NCI-H345 treated with DMSO at 0.1 percent for 48 hours (cell line): ENCODE results near the gene OBSCN.
"Not testable (repeated sequence)": the region's sequence is repeated elsewhere in the genome, so short reads cannot be mapped to it uniquely, and the experiment has no call there.

ENCODE experiments used
- DNase-seq: peaks from one replicate; lab custom pipeline; 2025; ENCODE audit not compliant: unreplicated experiment; lab: John Stamatoyannopoulos, UW

OBSCN gene

GRCh38 chr1:228212415-228212965 lies 4.6 kb downstream of the OBSCN start:
- DNase-seq, result no peak

GRCh38 chr1:228212966-228213844 lies 5.4 kb downstream of the OBSCN start:
- peak; percentile 52 for DNase-seq

- no peak for DNase-seq
Observed at GRCh38 chr1:228213917-228214808, 6.3 kb downstream of the OBSCN start.

GRCh38 chr1:228214921-228215662 lies 7.2 kb downstream of the OBSCN start:
- DNase-seq, result no peak

- no peak for DNase-seq
Observed at GRCh38 chr1:228215663-228216116, 7.8 kb downstream of the OBSCN start.

- no peak for DNase-seq
Observed at GRCh38 chr1:228216371-228217320, 8.8 kb downstream of the OBSCN start.

GRCh38 chr1:228217551-228218344 lies 9.9 kb downstream of the OBSCN start:
- no peak for DNase-seq

- DNase-seq, result no peak
Observed at GRCh38 chr1:228218513-228219244, 10.8 kb downstream of the OBSCN start.

GRCh38 chr1:228219245-228219961 lies 11.6 kb downstream of the OBSCN start:
- DNase-seq, result no peak

- no peak for DNase-seq
Observed at GRCh38 chr1:228219962-228220780, 12.3 kb downstream of the OBSCN start.

- DNase-seq, result not testable (repeated sequence)
Observed at GRCh38 chr1:228221097-228221496, 13.3 kb downstream of the OBSCN start.

- no peak for DNase-seq
Observed at GRCh38 chr1:228222548-228222947, 14.7 kb downstream of the OBSCN start.

GRCh38 chr1:228224198-228225164 lies 16.6 kb downstream of the OBSCN start:
- no peak for DNase-seq

GRCh38 chr1:228225165-228225710 lies 17.4 kb downstream of the OBSCN start:
- no peak for DNase-seq

- DNase-seq, result no peak
Observed at GRCh38 chr1:228225740-228226139, 17.9 kb downstream of the OBSCN start.
